IPS-15b (cell line): ENCODE data around the gene C1orf232.
A peak's percentile ranks its signal among the peaks of the same experiment; 100 is the strongest.

ENCODE experiments used
- H3K27me3 ChIP-seq: one replicate; pipeline ENCODE4 v1.6.1; 2013; ENCODE audit warnings: low read length; ENCODE audit not compliant: control insufficient read depth, insufficient read depth
- H3K36me3 ChIP-seq: one replicate; pipeline ENCODE4 v1.6.1; 2013; ENCODE audit warnings: low read length; ENCODE audit not compliant: control insufficient read depth, insufficient read depth
- H3K4me1 ChIP-seq: one replicate; pipeline ENCODE4 v1.6.1; 2013; ENCODE audit warnings: mild to moderate bottlenecking, low read length; ENCODE audit not compliant: control insufficient read depth, insufficient read depth
- H3K4me3 ChIP-seq: one replicate; pipeline ENCODE4 v1.5.1; 2013; ENCODE audit warnings: low read depth, low read length
- H3K9ac ChIP-seq: one replicate; pipeline ENCODE4 v1.6.1; 2013; ENCODE audit warnings: low read depth, mild to moderate bottlenecking, low read length
- H3K9me3 ChIP-seq: one replicate; pipeline ENCODE4 v1.6.1; 2013; ENCODE audit warnings: mild to moderate bottlenecking, low read length; ENCODE audit not compliant: control insufficient read depth, insufficient read depth

Gene C1orf232

DNA sequence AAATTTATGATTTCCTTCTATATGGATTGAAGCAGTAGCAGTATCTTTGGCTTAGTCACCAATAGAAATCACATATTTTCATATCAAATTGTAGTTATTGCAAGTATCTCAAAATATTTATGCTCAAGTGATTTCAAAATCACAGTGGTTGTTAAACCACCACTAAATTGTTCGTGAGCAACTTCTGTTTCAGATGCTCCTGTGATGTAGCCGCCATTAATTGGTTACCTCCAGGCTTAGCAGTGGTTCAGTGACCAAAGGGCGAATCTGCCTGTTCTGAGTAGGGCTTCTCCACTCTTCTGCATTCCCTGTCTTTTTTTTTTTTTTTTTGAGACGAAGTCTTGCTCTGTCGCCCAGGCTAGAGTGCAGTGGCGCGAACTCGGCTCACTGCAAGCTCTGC is 6.6 kb upstream of the C1orf232 start:
- no peaks in the 10 kb centered on the region for H3K36me3 ChIP-seq

DNA sequence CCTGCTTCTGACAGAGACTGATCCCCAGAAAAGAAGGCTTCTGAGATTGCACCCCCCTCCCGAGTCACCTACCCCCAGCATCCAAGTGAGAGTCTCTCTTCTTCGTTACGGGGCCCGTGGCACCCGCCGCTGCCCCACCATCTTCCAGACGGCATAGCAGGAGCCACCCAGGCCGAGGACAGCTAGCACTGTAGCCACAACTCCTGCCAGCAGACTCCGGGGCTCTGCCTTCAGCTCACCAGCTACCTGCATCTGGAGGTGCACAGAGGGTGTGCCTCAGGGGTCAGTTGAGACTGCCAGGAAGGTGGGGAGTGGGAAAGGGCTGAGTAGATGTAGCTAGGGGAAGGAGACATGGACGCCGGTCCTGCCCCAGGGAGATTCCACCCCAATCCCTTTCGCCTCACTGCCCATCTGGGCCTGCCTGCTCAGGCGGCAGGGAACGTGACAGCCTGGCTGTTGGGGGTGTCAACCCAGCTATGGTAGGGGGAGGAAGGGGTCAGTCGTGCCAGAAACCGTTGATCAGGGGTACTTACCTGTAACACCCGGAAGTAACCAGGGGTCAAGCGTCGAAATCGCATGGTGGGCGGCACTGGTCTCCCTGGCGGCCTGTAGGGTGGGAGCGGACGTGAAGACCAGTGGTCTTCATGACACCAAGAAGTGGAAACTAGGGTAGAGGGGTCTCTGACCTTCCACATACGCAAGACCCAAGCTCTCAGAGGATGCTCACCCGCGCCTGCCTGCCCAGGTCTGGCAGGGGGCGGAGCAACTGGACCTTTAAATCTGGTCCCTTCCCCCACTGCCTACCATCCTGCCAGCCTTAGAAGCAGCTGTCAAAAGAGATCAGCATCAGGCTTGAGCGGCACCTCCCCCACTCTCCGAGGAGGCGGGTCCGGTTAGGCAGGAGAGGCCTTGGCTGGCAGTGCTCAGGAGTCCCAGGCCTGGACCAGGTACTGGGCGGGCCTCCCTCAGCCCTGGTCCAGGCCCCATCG is 2.6 kb upstream of the C1orf232 start, which contains the start of gene ZNF593OS:
ZNF593OS (minus strand) TSS at position 749 of the 989 bp plus-strand sequence; CDS start at position 578, 171 bp downstream.
- H3K9me3 ChIP-seq = no peaks in the 10 kb centered on the region
- H3K4me1 ChIP-seq = peaks cover 8% of the 10 kb centered on the region
- H3K4me3 ChIP-seq = peak within 1 kb of the TSS; percentile 75
- peaks cover 21% of the 10 kb centered on the region for H3K27me3 ChIP-seq
- H3K9ac ChIP-seq = no peak within 1 kb of the TSS
- H3K36me3 ChIP-seq = no peaks in the 10 kb centered on the region

More for the DNA sequence above, 6.6 kb upstream of the C1orf232 start:
- Histone ChIP-seq H3K9ac (no peak overlapping the region), H3K4me1 (peaks cover 2% of the 10 kb centered on the region), H3K9me3 (no peaks in the 10 kb centered on the region), H3K27me3 (no peaks in the 10 kb centered on the region), H3K4me3 (no peak overlapping the region)

DNA sequence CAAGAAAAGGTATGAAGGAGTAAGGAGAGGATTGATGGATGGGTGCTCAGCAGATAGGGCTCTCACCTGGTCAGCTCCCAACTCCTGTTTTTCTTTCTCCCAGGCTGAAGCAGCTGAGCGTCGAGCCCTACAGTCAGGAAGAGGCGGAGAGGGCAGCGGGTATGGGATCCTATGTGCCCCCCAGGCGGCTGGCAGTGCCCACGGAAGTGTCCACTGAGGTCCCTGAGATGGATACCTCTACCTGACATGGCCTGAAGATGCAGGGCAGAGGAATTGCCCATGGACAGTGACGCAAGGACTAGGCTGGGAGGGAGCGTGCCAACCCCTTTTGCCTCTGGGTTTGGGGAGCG is 1.7 kb upstream of the C1orf232 start:
- H3K36me3 ChIP-seq = no peaks in the 10 kb centered on the region
- H3K27me3 ChIP-seq = peaks cover 25% of the 10 kb centered on the region
- H3K4me3 ChIP-seq = peak overlapping the region; percentile 75
- peaks cover 11% of the 10 kb centered on the region for H3K4me1 ChIP-seq
- H3K9ac ChIP-seq = peak overlapping the region; percentile 79
- H3K9me3 ChIP-seq = no peaks in the 10 kb centered on the region

DNA sequence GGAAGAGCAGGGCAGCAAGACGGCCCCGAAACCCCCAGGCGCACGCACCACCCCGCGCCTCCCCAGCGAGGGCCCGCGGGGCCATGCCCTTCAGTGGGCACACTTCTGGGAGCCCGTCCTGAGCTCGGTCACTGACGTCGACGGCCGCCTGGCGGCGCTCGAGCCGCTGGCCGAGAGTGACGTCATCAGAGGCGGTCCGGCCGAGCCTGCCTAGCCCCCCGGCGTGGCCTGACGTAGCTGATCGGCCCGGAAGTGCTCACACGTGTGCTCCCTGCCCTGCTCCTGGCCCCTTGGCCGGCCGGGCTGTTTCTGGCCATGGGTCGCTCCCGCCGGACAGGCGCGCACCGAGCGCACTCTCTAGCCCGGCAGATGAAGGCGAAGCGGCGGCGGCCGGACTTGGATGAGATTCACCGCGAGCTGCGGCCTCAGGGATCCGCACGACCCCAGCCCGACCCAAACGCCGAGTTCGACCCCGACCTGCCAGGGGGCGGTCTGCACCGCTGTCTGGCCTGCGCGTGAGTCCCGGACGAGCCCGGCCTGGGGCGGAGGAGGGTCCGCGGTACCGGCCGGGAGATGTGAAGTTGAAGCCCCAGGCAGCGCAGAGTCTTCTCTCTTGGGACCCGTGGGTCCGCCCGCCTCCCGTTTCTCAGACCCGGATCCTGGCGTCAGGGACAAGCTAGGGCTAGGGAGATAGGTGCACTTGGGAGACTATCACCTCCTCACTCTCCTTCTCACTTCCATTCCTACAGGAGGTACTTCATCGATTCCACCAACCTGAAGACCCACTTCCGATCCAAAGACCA is 1.1 kb upstream of the C1orf232 start, which contains the start of gene ZNF593:
ZNF593 (plus strand) TSS at position 240 of the 803 bp plus-strand sequence; CDS start at position 316, 76 bp downstream.
- Histone ChIP-seq H3K36me3 (no peaks in the 10 kb centered on the region), H3K4me1 (peaks cover 15% of the 10 kb centered on the region), H3K4me3 (peak within 1 kb of the TSS; percentile 75), H3K9ac (peak within 1 kb of the TSS; percentile 79), H3K9me3 (no peaks in the 10 kb centered on the region), H3K27me3 (peaks cover 27% of the 10 kb centered on the region)

DNA sequence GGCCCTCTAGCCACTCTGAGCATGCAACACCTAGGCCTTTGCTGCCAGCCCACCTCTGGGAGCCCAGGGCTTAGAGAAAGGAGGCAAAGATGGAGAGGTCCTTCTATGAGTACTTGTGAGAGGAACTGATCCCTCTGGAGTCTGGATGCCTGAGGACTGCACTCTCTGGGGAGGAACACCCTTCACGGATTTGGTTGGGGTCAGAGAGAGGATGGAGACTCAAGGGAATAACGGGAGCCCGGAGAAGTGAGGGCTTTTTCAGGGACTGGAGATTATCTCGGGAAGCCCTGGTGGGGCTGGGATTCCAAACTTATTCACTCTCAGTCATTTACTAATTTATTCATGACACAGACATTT is 413 bp upstream of the C1orf232 start:
- Histone ChIP-seq H3K9ac (no peak overlapping the region), H3K4me1 (peaks cover 18% of the 10 kb centered on the region), H3K36me3 (no peaks in the 10 kb centered on the region), H3K27me3 (peaks cover 27% of the 10 kb centered on the region), H3K4me3 (peak overlapping the region; percentile 75), H3K9me3 (no peaks in the 10 kb centered on the region)

DNA sequence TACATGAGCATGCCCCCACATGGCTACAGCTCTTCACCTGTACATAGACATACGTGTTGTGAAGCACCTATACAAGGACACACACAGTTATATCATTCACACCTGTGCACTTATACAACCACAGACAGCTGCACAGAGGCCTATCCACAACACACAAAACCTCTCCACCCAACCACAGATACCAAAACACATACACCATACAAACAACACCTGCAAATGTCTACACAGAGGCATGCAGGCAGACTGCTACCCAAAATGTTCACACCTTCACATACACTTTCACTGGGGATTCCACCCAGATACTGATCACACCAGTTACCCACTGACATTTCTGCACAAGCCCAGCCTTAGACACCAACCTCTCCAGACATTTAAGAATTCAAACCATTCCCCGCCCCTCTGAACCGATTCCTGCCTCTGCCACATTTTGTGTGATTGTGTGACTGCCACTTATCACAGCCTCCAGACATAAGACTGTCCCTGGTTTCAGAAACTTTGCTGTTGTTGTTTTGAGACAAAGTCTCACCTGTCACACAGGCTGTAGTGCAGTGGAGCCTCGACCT is 2.0 kb downstream of the C1orf232 start:
- no peak overlapping the region for H3K4me3 ChIP-seq

DNA sequence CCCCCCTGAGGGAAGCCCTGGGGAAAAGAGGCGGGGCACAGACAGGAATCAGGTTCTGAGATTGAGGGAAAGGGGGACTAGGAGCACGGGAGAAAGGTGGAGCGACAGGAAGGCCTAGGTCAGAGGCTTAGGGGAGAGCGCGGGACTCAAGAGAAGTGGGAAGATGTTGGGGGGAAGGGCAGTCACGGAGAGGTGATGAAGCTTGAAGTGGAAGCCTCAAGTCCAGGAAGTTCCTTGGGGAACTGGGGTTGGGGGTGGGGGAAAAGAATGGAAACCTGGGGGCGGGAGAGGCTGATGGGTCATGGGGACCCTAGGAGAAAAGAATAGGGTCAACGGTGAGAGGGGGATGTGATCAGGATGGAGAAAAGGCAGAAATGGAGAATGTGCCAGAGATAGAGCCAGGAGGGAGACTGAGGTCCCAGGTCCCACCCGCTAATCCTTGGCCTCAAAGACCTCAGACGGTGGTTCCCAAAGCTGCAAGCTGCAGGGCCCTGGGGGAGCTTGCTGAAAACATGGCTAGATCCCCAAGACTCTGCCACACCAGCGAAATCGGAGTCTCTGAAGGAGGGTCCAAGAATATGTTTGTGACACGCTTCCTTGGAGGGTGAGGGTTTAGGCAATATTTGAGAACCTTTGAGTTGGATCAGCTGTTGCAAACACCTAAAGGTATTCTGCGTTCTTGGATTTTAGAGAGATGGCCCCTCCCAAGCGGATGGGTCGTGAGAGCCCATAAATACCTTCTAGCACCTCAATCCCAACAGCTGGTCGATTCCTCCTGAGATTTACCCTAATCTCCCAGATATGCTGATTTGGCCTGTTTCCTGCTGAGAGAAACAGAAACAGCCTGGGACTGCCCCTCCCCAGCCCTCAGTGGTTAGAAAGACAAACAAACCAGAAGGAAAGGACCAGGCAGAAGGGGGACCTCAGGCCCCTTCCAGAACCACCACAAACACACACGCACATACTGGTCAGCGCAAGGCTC is 3.6 kb downstream of the C1orf232 start:
- Histone ChIP-seq H3K4me3 (peak overlapping the region; percentile 61), H3K9me3 (no peaks in the 10 kb centered on the region), H3K27me3 (peaks cover 62% of the 10 kb centered on the region), H3K4me1 (peaks cover 27% of the 10 kb centered on the region), H3K36me3 (no peaks in the 10 kb centered on the region), H3K9ac (peak overlapping the region; percentile 79)

More for the DNA sequence above, 2.0 kb downstream of the C1orf232 start:
- no peak overlapping the region for H3K9ac ChIP-seq
- peaks cover 22% of the 10 kb centered on the region for H3K4me1 ChIP-seq
- H3K27me3 ChIP-seq = peaks cover 48% of the 10 kb centered on the region
- no peaks in the 10 kb centered on the region for H3K9me3 ChIP-seq
- no peaks in the 10 kb centered on the region for H3K36me3 ChIP-seq

DNA sequence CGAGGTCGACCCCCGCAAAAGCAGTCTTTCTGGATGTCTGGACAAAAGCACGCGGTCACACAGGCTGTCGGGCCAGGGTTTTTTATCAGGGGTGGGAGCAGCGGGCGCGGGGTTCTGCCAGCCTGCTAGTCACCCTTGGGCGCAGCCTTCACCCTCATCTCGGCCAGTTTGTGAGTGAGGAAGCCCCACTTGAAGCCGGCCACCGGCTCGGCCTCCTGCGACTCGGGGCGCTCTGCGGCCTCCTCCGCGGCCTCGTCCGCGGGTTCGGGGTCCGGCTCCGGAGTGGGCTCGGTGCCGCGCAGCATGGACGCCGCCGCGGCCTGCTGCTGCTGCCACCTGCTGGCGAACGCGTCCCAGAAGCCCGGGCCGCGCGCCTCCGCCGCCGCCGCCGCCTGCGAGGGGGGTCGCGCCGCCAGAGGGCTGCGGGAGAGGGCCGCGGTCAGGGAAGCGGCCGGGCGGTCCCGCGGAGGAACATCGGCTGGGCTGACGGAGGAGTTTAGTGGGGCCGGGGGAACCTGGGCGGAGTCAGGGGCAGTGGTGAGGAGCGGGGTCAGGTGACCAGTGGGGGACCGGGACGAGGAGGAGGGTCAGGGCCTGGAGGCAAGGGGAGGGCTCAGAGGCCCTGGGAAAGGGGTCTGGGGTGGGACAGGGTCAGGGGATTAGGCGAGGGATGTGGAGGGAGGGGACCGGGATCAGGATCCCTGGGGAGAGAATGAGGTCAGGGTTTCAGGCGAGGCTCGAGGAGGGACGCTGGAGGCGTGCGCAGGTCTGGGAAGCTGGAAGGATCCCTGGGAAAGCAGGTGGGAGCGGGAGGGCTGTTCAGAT is 4.5 kb downstream of the C1orf232 start:
- no peaks in the 10 kb centered on the region for H3K9me3 ChIP-seq
- peak overlapping the region; percentile 79 for H3K9ac ChIP-seq
- H3K4me1 ChIP-seq = peaks cover 27% of the 10 kb centered on the region
- peaks cover 68% of the 10 kb centered on the region for H3K27me3 ChIP-seq
- H3K36me3 ChIP-seq = no peaks in the 10 kb centered on the region
- H3K4me3 ChIP-seq = peak overlapping the region; percentile 61

DNA sequence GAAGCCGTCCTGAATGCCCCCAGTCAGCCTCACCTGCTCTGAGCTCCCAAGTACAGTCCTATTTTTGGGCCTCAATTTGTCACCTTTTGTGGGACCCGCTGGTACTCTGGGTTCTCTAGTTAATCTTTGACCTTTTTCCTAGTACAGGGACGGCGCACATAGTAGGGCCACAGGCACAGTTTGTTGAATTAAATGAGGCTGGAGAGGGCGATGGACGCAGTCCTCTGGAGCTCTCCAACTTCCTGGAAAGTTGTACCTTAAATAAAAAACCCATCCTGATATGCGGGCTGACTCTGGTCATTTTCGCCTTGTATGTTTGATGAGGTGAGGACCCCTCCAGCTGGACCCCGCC is 5.1 kb downstream of the C1orf232 start:
- no peaks in the 10 kb centered on the region for H3K36me3 ChIP-seq
- H3K4me1 ChIP-seq = peaks cover 25% of the 10 kb centered on the region
- peaks cover 68% of the 10 kb centered on the region for H3K27me3 ChIP-seq
- no peak overlapping the region for H3K9ac ChIP-seq
- peak overlapping the region; percentile 61 for H3K4me3 ChIP-seq
- no peaks in the 10 kb centered on the region for H3K9me3 ChIP-seq

DNA sequence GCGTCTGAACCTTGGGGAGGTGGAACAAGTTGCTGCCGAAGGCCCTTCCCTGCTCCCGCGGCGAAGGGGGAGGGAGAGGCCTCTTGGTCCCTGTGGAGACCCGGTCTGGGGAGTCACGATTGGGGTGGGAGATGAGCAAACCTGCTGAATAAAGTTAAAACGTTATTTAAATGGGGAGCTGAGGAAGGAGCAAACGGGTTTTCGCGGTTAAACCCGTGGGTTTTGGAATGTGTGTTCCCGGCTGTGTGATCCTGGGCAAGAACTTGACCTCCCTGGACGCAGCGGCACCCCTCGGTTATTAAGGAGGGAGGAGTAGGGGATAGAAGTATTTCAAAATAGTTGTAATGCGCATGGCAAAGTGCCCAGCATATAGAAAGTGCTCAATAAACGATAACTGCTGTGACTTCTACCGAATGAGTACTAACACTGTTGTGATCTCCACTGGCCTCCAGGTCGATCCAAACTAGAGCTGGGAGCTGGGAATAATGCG is 6.5 kb downstream of the C1orf232 start:
- Histone ChIP-seq H3K4me1 (peaks cover 34% of the 10 kb centered on the region), H3K9me3 (no peaks in the 10 kb centered on the region), H3K4me3 (peak overlapping the region; percentile 45), H3K9ac (no peak overlapping the region), H3K36me3 (no peaks in the 10 kb centered on the region), H3K27me3 (peaks cover 74% of the 10 kb centered on the region)
